PC-3 (cell line): ENCODE results near the gene NCS1. TPM values are rescaled to one million over a fixed set of nuclear protein-coding genes. Genes with fewer than 3 reads are reported as not detected.

Experiments
- ATAC-seq: fragments of 200-7000 bp; cut with Tn5 transposase; 2 replicates; pipeline ENCODE4 v1.9.1; 2020; ENCODE audit warnings: mild to moderate bottlenecking, moderate library complexity
- BruUV-seq: library from RNA; stranded (reverse); fragments of 400-500 nt; replicated peaks from 2 replicates; lab custom pipeline; 2021; lab: Mats Ljungman, UMichigan
- CTCF ChIA-PET: fragments of 300-600 bp; sonication (Branson Sonifier 250); formaldehyde crosslinking; loops from one replicate; lab custom pipeline; 2022; ENCODE audit warnings: antibody characterized with exemption; lab: Charles Lee
- POLR2A ChIA-PET: fragments of 300-600 bp; sonication (Branson Sonifier 250); formaldehyde crosslinking; loops from one replicate; lab custom pipeline; 2022; ENCODE audit warnings: antibody characterized with exemption; ENCODE audit not compliant: unreplicated experiment; lab: Charles Lee
- DNase-seq: peaks from one replicate; pipeline ENCODE4 v3.0.0-alpha.2; 2015
- H2AFZ ChIP-seq: fragments of 300-600 bp; sonication (generic); 2 replicates; pipeline ENCODE4 v1.6.0; 2016; ENCODE audit warnings: antibody characterized with exemption, low read length
- H3F3A ChIP-seq: fragments of 300-600 bp; sonication (generic); one replicate; pipeline ENCODE4 v1.6.0; 2017; ENCODE audit warnings: antibody characterized with exemption, low read length, control low read depth, mild to moderate bottlenecking; ENCODE audit not compliant: unreplicated experiment
- H3K27ac ChIP-seq: fragments of 300-600 bp; sonication (generic); 2 replicates; pipeline ENCODE4 v1.5.1; 2016; ENCODE audit warnings: mild to moderate bottlenecking, low read length
- H3K27me3 ChIP-seq: fragments of 300-600 bp; sonication (generic); 2 replicates; pipeline ENCODE4 v1.6.1; 2016; ENCODE audit warnings: low read length, mixed read lengths
- H3K36me3 ChIP-seq: fragments of 300-600 bp; sonication (generic); 2 replicates; pipeline ENCODE4 v1.6.1; 2016; ENCODE audit warnings: low read depth, mixed run types, low read length, mixed read lengths
- H3K4me1 ChIP-seq: fragments of 300-600 bp; sonication (generic); 2 replicates; pipeline ENCODE4 v1.5.1; 2016; ENCODE audit warnings: low read length; ENCODE audit not compliant: insufficient read depth
- H3K4me2 ChIP-seq: fragments of 300-600 bp; sonication (generic); 2 replicates; pipeline ENCODE4 v1.6.0; 2016; ENCODE audit warnings: low read length
- H3K4me3 ChIP-seq: fragments of 300-600 bp; sonication (generic); 2 replicates; pipeline ENCODE4 v1.5.1; 2016; ENCODE audit warnings: mild to moderate bottlenecking, low read length, mixed read lengths
- H3K79me2 ChIP-seq: fragments of 300-600 bp; sonication (generic); 2 replicates; pipeline ENCODE4 v1.6.1; 2017; ENCODE audit warnings: low read length, mixed read lengths
- H3K9ac ChIP-seq: fragments of 300-600 bp; sonication (generic); 2 replicates; pipeline ENCODE4 v1.6.0; 2016; ENCODE audit warnings: mild to moderate bottlenecking, low read length
- H3K9me2 ChIP-seq: fragments of 300-600 bp; sonication (generic); replicated peaks from 2 replicates; pipeline ENCODE4 v1.6.1; 2016; ENCODE audit warnings: mixed run types, low read length, mixed read lengths
- H3K9me3 ChIP-seq: fragments of 300-600 bp; sonication (generic); 2 replicates; pipeline ENCODE4 v1.6.1; 2016; ENCODE audit warnings: low read length, mixed read lengths
- H4K20me1 ChIP-seq: fragments of 300-600 bp; sonication (generic); 2 replicates; pipeline ENCODE4 v1.6.1; 2016; ENCODE audit warnings: low read length, mixed read lengths
- EZH2 ChIP-seq: fragments of 300-600 bp; sonication (generic); IDR thresholded peaks from one replicate; pipeline ENCODE4 v1.6.1; 2017; ENCODE audit warnings: antibody characterized with exemption, mild to moderate bottlenecking, low read length; ENCODE audit not compliant: unreplicated experiment
- EZH2phosphoT487 ChIP-seq: fragments of 300-600 bp; sonication (generic); IDR thresholded peaks from 2 replicates; pipeline ENCODE4 v1.6.1; 2018; ENCODE audit warnings: mild to moderate bottlenecking, antibody characterized with exemption, low read length, borderline replicate concordance
- intact Hi-C: fragments of 100-400 bp; cut with micrococcal nuclease; formaldehyde crosslinking; loops from 2 replicates; pipeline ENCODE4 v1.9.0; 2023
- total RNA-seq: library from RNA; depleted of rRNA; stranded (reverse); fragments of >200 nt; gene quantifications from 2 replicates; pipeline ENCODE4 v1.2.3, GENCODE V29; 2014
- TF ChIP-seq, protein P1 (sequence below): fragments of 300-600 bp; sonication (generic); conservative IDR thresholded peaks from 2 replicates; pipeline ENCODE4 v1.5.1; 2017; ENCODE audit warnings: antibody characterized with exemption, low read depth, mild to moderate bottlenecking, low read length

The NCS1 gene
- total RNA-seq, 1 experiment from 2014 or later, result 14.0 TPM

DNA sequence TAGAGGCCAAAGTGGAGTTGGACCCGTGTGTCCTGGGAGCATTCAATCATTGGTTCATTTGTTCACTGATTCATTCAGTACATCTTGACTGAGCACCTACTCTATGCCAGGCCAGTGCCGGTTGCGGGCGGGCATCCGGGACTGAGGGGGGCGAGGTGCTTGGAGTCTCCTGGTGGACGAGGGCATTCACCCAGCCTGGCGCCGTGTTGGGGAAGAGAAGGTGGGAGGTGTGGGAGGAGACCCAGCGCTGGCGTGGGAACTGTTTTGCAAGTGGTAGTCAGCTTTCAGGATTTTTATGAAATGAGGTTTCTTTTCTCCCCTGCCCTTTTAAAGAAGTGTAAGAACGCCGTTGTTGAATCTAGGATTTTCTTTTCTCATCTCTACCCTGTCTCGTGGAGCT lies 37.2 kb downstream of the NCS1 start:
- Histone ChIP-seq H3K36me3 (no peaks in the 10 kb centered on the region), H2AFZ (no peak overlapping the region), H3F3A (no peaks in the 10 kb centered on the region), H3K9ac (no peak overlapping the region), H3K79me2 (no peaks in the 10 kb centered on the region), H3K27ac (no peak overlapping the region), H3K9me2 (no peaks in the 10 kb centered on the region), H3K27me3 (no peaks in the 10 kb centered on the region), H3K4me2 (no peak overlapping the region), H3K4me1 (no peaks in the 10 kb centered on the region), H4K20me1 (no peaks in the 10 kb centered on the region), H3K4me3 (no peak overlapping the region), H3K9me3 (no peaks in the 10 kb centered on the region)
- DNase-seq (no peak), ATAC-seq (no peak)
- BruUV-seq, result no TSS peak
- ChIA-PET CTCF (no interaction called here), POLR2A (no interaction called here)
- TF ChIP-seq EZH2 (no peak), EZH2phosphoT487 (no peak)
- TF ChIP-seq, protein P1, sequence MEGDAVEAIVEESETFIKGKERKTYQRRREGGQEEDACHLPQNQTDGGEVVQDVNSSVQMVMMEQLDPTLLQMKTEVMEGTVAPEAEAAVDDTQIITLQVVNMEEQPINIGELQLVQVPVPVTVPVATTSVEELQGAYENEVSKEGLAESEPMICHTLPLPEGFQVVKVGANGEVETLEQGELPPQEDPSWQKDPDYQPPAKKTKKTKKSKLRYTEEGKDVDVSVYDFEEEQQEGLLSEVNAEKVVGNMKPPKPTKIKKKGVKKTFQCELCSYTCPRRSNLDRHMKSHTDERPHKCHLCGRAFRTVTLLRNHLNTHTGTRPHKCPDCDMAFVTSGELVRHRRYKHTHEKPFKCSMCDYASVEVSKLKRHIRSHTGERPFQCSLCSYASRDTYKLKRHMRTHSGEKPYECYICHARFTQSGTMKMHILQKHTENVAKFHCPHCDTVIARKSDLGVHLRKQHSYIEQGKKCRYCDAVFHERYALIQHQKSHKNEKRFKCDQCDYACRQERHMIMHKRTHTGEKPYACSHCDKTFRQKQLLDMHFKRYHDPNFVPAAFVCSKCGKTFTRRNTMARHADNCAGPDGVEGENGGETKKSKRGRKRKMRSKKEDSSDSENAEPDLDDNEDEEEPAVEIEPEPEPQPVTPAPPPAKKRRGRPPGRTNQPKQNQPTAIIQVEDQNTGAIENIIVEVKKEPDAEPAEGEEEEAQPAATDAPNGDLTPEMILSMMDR, result no peak
- intact Hi-C loops, result no loop called here

GRCh38 chr9:130211548-130212226 lies 39.5 kb downstream of the NCS1 start:
- no TSS peak for BruUV-seq
- no peaks in the 10 kb centered on the region for H3F3A ChIP-seq
- H3K9ac ChIP-seq, result no peak overlapping the region
- no peaks in the 10 kb centered on the region for H3K36me3 ChIP-seq
- H4K20me1 ChIP-seq, result no peaks in the 10 kb centered on the region
- TF ChIP-seq EZH2, result no peak
- H3K4me2 ChIP-seq, result no peak overlapping the region
- no peaks in the 10 kb centered on the region for H3K9me2 ChIP-seq
- no peaks in the 10 kb centered on the region for H3K27me3 ChIP-seq
- H2AFZ ChIP-seq, result no peak overlapping the region
- no peak overlapping the region for H3K27ac ChIP-seq
- H3K4me1 ChIP-seq, result no peaks in the 10 kb centered on the region
- intact Hi-C loops, result no loop called here
- no peaks in the 10 kb centered on the region for H3K79me2 ChIP-seq
- ATAC-seq (no peak), DNase-seq (no peak)
- no peaks in the 10 kb centered on the region for H3K9me3 ChIP-seq
- ChIA-PET CTCF (no interaction called here), POLR2A (no interaction called here)
- no peak overlapping the region for H3K4me3 ChIP-seq

- Histone ChIP-seq H3F3A (no peaks in the 10 kb centered on the region), H3K79me2 (no peaks in the 10 kb centered on the region), H3K27ac (no peak overlapping the region), H3K9ac (no peak overlapping the region), H3K9me3 (no peaks in the 10 kb centered on the region), H3K4me2 (no peak overlapping the region), H3K9me2 (no peaks in the 10 kb centered on the region), H3K36me3 (no peaks in the 10 kb centered on the region), H3K27me3 (no peaks in the 10 kb centered on the region), H4K20me1 (no peaks in the 10 kb centered on the region), H3K4me1 (no peaks in the 10 kb centered on the region), H3K4me3 (no peak overlapping the region), H2AFZ (no peak overlapping the region)
- TF ChIP-seq EZH2 (no peak), EZH2phosphoT487 (no peak)
- TF ChIP-seq, protein P1, result no peak
- BruUV-seq, result no TSS peak
- ChIA-PET POLR2A (no interaction called here), CTCF (no interaction called here)
- ATAC-seq, result no peak
- intact Hi-C loops, result no loop called here
- no peak for DNase-seq
Observed at GRCh38 chr9:130212543-130213297, 40.5 kb downstream of the NCS1 start.
